Right lobe of liver (tissue), 6 donors: ENCODE results near the gene TMEM140. TPM values are rescaled to one million over a fixed set of nuclear protein-coding genes. Genes with fewer than 3 reads are reported as not detected.

ENCODE experiments used
- ATAC-seq, 4 donors: fragments of 200-7000 bp; cut with Tn5 transposase; one replicate each; pipeline ENCODE4 v1.9.1; 2020; ENCODE audit warnings: mild to moderate bottlenecking in 4 of 4, moderate library complexity in 4 of 4
- DNase-seq, 3 donors: peaks; one replicate each; pipeline ENCODE4 v3.0.0-alpha.2; 2020
- H3K27ac ChIP-seq, 3 donors: fragments of 200-600 bp; one replicate each; pipeline ENCODE4 v1.8.0; 2022
- H3K27me3 ChIP-seq, 2 donors: fragments of 200-600 bp; one replicate each; pipeline ENCODE4 v1.8.0; 2022
- H3K36me3 ChIP-seq, 4 donors: fragments of 200-600 bp; sonication (generic) in 1 of 4; one replicate each; pipeline versions ENCODE4 v1.5.1 to v1.8.0; 2017 to 2022; ENCODE audit warnings: control low read depth in 1 of 4
- H3K4me1 ChIP-seq, 4 donors: fragments of 200-600 bp; sonication (generic) in 1 of 4; one replicate each; pipeline versions ENCODE4 v1.5.1 to v1.8.0; 2017 to 2022; ENCODE audit warnings: control low read depth in 1 of 4
- H3K4me3 ChIP-seq, 3 donors: fragments of 200-600 bp; one replicate each; pipeline ENCODE4 v1.8.0; 2022
- H3K9me3 ChIP-seq, 4 donors: fragments of 200-600 bp; sonication (generic) in 1 of 4; one replicate each; pipeline versions ENCODE4 v1.5.1 to v1.8.0; 2017 to 2022; ENCODE audit warnings: control low read depth in 1 of 4
- CTCF ChIP-seq, 4 donors: fragments of 200-600 bp in 3 of 4; fragments of 450-650 bp in 1 of 4; IDR thresholded peaks; one replicate each; pipeline versions ENCODE4 v1.5.1 to v1.8.0; 2016 to 2022; ENCODE audit warnings: antibody characterized with exemption in 4 of 4, mild to moderate bottlenecking in 2 of 4
- POLR2A ChIP-seq: fragments of 450-650 bp; IDR thresholded peaks from one replicate; pipeline ENCODE4 v1.6.1; 2017; ENCODE audit warnings: antibody characterized with exemption, mild to moderate bottlenecking
- WGBS: methylation state at CpG from one replicate; pipeline ENCODE4 v1.1.6; 2018; ENCODE audit warnings: low coverage, low lambda C conversion rate; ENCODE audit not compliant: insufficient coverage; ENCODE audit errors: missing lambda C conversion rate; 5-methylcytosine and 5-hydroxymethylcytosine counted together
- intact Hi-C, 2 donors: fragments of 100-400 bp; cut with DNase I; formaldehyde crosslinking; loops; one replicate each; pipeline versions ENCODE4 v1.11.2 to v1.14.1; 2022
- total RNA-seq, 6 experiments: library from RNA; depleted of rRNA in 2 of 6; stranded (reverse); fragments of >200 nt in 2 of 6; fragmentation: NEBNext Ultra II Directional in 3 of 6; extraction: Animal tissue kit (Norgen Biotek cat#: 25700) in 3 of 6; gene quantifications; one replicate each; pipeline versions ENCODE4 v1.1.0 to v1.2.4, GENCODE V29; 2016 to 2023
- donor health status: DM: no; HTN: yes; CAD: no.
- donor health status: DM: no; HTN: no; CAD: no.
- donor health status: DM: no; HTN: no; CAD: no.
- donor health status: DM: no; HTN: yes; CAD: no.
- donor health status: DM: no; HTN: yes; CAD: no.

Gene TMEM140
- total RNA-seq, 6 experiments from 2014 or later: 31.2 to 58.9 (median 37.4) TPM

- intact Hi-C loops: no loop called here
- TF ChIP-seq CTCF (IDR thresholded peaks at IDR 0.05) (no peak), POLR2A (no peak)
- ATAC-seq (no peak), DNase-seq (no peak)
- WGBS: 67% methylated on average over 5 of the region's 8 CpGs
- Histone ChIP-seq H3K27me3 (no peaks in the 10 kb centered on the region), H3K27ac (peak overlapping the region in 1 of 3 donors; percentile 59), H3K9me3 (no peaks in the 10 kb centered on the region), H3K4me3 (no peak overlapping the region), H3K36me3 (peaks cover 0 to 23% (median 2%) of the 10 kb centered on the region in 4 donors), H3K4me1 (peaks cover 0 to 30% (median 7%) of the 10 kb centered on the region in 4 donors)
Observed at GRCh38 chr7:135207406-135208101, 59.7 kb downstream of the TMEM140 start.

- TF ChIP-seq POLR2A: no peak
- TF ChIP-seq CTCF (IDR thresholded peaks at IDR 0.05): no peak
- Histone ChIP-seq H3K27ac (peak overlapping the region in 1 of 3 donors; percentile 59), H3K4me3 (no peak overlapping the region), H3K9me3 (no peaks in the 10 kb centered on the region), H3K27me3 (no peaks in the 10 kb centered on the region), H3K36me3 (peaks cover 0 to 16% (median 2%) of the 10 kb centered on the region in 4 donors), H3K4me1 (peaks cover 0 to 30% (median 7%) of the 10 kb centered on the region in 4 donors)
- ATAC-seq (no peak), DNase-seq (no peak)
- 52% methylated on average over 2 of the region's 6 CpGs for WGBS
- intact Hi-C loops: no loop called here
Observed at GRCh38 chr7:135208102-135208793, 60.4 kb downstream of the TMEM140 start.

GRCh38 chr7:135209225-135209834, 61.5 kb downstream of the TMEM140 start:
- no peak for TF ChIP-seq CTCF (IDR thresholded peaks at IDR 0.05)
- TF ChIP-seq POLR2A: no peak
- 80% methylated on average over 7 of the region's 7 CpGs for WGBS
- Histone ChIP-seq H3K9me3 (no peaks in the 10 kb centered on the region), H3K27me3 (no peaks in the 10 kb centered on the region), H3K36me3 (peaks cover 0 to 7% (median 2%) of the 10 kb centered on the region in 4 donors), H3K4me3 (no peak overlapping the region), H3K27ac (no peak overlapping the region), H3K4me1 (peaks cover 0 to 30% (median 7%) of the 10 kb centered on the region in 4 donors)
- no peak for ATAC-seq
- no peak for DNase-seq
- intact Hi-C loops: no loop called here

GRCh38 chr7:135210888-135211178, 63.0 kb downstream of the TMEM140 start:
- 0% methylated on average over 2 of the region's 13 CpGs for WGBS
- no peak for DNase-seq
- no peak for TF ChIP-seq POLR2A
- no peak for TF ChIP-seq CTCF (IDR thresholded peaks at IDR 0.05)

More at GRCh38 chr7:135210888-135211178, 63.0 kb downstream of the TMEM140 start:
- peak in 2 of 4 donors; percentile 0 to 20 for ATAC-seq
- peaks cover 0 to 41% (median 7%) of the 10 kb centered on the region in 4 donors for H3K4me1 ChIP-seq
- H3K27ac ChIP-seq: peak overlapping the region; percentile 88 to 92 (median 90)
- H3K9me3 ChIP-seq: no peaks in the 10 kb centered on the region
- intact Hi-C loops: no loop called here
- no peaks in the 10 kb centered on the region for H3K27me3 ChIP-seq
- peaks cover 0 to 2% (median 0%) of the 10 kb centered on the region in 4 donors for H3K36me3 ChIP-seq
- peak overlapping the region; percentile 84 to 95 (median 87) for H3K4me3 ChIP-seq
